RWPE1 (cell line): ENCODE measurements around the gene HOXB2.

Experiments used
- CTCF ChIA-PET: fragments of 350-600 bp; sonication (Branson Sonifier 250); formaldehyde crosslinking; extraction: SDS; loops from one replicate; lab custom pipeline; 2021; lab: Yijun Ruan, JAX
- POLR2A ChIA-PET: fragments of 400-600 bp; formaldehyde crosslinking; extraction: SDS; loops from one replicate; lab custom pipeline; 2020; ENCODE audit warnings: antibody characterized with exemption; ENCODE audit not compliant: low non-redundant PET; lab: Yijun Ruan, JAX
- DNase-seq: peaks from one replicate; pipeline ENCODE4 v3.0.0; 2012; ENCODE audit warnings: low spot score
- H3K27ac ChIP-seq: fragments of 450-650 bp; 2 replicates; pipeline ENCODE4 v1.5.1; 2017
- TF ChIP-seq, protein P1 (sequence below): fragments of 450-650 bp; conservative IDR thresholded peaks from 2 replicates; pipeline ENCODE4 v1.5.1; 2017; ENCODE audit warnings: low read depth, mild to moderate bottlenecking

The HOXB2 gene

DNA sequence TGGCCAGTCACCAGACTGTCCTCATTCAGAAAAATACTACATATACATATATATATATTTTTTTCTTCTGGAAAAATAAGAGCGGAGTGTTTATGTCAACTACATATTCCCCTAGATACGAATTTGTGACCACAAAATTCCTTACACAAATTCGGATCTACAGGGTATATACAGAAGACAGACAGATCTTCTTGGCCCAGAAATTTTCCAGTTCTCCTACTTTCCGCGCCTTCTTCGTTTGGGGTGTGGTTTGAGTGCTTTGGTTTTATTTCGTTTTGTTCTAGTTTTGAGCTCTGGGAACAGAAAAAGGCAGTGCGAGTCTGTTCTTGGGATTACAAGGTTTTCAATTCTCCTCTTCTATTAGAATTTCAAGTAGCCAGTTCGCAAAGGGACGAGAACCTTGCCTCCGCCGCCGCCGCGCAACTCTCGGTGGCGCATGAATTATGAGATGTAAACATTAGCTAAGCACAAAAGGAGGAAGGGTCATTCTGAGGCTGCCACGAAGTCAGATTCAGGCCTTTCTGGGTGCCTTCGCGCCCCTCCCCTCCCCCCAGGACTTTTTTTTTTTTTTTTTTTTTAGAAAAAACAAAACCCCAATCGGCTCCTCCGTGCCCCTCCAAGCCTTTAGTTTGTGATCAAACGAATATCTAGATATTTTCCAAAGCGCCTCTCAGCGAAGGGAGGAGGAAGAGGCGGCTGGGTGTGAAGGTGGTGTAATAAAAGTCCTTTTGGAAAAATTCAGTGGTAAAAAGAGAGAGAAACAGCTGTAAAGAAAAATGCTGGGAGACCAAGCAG lies 35.0 kb upstream of the HOXB2 start:
- POLR2A ChIA-PET, result no interaction called here
- H3K27ac ChIP-seq, result no peak overlapping the region

DNA sequence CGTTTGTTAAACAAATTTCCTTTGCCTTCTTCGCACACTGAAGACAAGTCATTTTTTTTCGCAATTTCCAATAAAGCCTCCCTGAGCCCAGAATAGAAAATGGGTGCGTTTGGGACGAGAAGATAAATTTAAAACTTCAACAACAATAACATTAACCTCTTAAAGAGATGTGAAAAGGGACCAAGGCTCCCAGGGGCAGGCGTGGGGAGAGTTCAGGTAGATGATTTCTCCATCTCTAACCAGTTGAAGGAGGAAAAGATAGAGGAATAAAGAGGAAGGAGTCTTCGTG lies 34.5 kb upstream of the HOXB2 start:
- CTCF ChIA-PET, result interaction anchor here (0.6 kb wide), 1 partner anchor 7 kb away, joined by 7 read pairs; no protein-coding TSS in a partner anchor
- POLR2A ChIA-PET, result no interaction called here
- TF ChIP-seq, protein P1, sequence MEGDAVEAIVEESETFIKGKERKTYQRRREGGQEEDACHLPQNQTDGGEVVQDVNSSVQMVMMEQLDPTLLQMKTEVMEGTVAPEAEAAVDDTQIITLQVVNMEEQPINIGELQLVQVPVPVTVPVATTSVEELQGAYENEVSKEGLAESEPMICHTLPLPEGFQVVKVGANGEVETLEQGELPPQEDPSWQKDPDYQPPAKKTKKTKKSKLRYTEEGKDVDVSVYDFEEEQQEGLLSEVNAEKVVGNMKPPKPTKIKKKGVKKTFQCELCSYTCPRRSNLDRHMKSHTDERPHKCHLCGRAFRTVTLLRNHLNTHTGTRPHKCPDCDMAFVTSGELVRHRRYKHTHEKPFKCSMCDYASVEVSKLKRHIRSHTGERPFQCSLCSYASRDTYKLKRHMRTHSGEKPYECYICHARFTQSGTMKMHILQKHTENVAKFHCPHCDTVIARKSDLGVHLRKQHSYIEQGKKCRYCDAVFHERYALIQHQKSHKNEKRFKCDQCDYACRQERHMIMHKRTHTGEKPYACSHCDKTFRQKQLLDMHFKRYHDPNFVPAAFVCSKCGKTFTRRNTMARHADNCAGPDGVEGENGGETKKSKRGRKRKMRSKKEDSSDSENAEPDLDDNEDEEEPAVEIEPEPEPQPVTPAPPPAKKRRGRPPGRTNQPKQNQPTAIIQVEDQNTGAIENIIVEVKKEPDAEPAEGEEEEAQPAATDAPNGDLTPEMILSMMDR, result no peak
- H3K27ac ChIP-seq, result no peak overlapping the region
- no peak for DNase-seq

More for the DNA sequence above, 35.0 kb upstream of the HOXB2 start:
- no peak for DNase-seq
- TF ChIP-seq, protein P1, result no peak
- CTCF ChIA-PET, result no interaction called here

DNA sequence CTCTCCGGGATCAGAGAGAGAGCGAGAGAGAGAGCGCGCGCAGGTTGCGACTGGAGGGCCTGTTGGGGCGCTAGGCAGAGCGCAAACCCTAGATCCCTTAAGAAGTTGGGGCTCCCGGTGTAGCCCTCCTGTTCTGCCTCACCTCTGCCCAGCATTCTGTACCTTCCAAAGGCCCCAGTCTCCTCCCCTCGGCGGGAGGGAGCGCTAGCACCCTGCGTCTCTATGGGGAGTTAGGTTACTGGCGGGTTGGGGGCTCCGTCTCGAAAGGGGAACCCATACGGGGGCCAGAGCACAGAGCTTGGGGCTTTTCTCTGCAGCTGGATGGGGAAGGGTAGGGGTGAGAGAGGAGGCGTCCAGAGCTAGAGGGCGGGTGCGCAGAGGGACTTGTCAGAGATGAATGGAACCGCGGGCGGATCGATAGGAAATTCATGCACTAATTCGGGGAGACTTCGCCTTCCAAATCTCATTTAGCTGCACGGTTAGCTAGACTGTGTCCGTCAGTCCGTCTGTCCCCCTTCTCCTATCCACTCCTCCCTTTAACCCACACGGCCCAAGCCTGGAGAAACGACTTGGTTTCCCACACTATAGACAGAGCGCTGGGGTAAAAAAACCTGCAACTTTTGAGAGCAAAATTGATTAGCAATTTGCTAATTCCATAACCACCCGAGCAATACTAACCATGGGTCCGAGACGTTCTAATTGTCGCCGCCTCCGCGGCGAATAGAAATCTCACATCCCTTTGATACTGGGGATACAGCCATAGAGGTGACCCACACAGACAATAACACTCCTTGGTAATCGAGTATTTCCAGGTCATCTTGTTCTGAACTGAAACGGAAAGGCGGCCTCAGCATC lies 33.9 kb upstream of the HOXB2 start:
- ChIA-PET POLR2A (no interaction called here), CTCF (interaction anchor here (0.6 kb wide), 1 partner anchor 8 kb away, joined by 7 read pairs; no protein-coding TSS in a partner anchor)

DNA sequence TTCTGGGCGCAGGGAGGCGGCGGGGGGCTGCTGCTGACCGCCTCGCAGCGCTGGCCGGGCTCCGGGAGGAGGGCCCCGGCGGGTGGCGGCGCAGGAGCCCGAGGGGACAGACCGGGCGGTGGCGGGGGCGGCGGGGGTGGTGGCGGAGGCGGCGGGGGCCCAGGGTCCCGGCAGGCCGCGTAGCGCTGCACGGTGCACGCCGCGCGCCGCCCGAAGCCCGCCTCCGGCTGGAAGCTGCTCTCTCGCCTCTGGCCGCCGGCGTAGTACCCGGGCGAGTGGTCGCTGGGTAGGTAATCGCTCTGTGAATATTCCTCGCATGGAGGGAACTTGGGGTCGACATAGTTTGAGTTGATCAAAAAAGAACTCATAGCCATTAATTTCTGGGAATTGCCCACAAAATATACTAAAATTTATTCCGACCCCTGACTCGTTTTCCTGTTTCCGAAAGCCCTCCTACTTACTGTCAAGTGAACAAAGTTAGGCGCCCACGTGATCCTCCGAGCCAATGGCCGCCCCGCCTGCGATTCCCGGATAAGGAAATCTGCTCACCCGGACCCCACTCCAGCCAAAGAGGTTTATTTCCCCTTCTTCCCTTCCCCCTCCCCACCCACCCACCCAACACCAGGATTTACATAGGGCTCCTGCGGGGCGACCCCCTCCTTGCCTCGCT lies 33.2 kb upstream of the HOXB2 start, which contains the start of gene HOXB4:
Gene HOXB4 (minus strand): TSS at position 405 of the 670 bp plus-strand sequence. CDS start 31 bp downstream, at position 374.
- peak; percentile 71 for DNase-seq
- peak within 1 kb of the TSS; percentile 74 for H3K27ac ChIP-seq
- POLR2A ChIA-PET, result no interaction called here

More for the DNA sequence above, 33.9 kb upstream of the HOXB2 start:
- TF ChIP-seq, protein P1, result no peak
- DNase-seq, result no peak
- peak overlapping the region; percentile 74 for H3K27ac ChIP-seq

DNA sequence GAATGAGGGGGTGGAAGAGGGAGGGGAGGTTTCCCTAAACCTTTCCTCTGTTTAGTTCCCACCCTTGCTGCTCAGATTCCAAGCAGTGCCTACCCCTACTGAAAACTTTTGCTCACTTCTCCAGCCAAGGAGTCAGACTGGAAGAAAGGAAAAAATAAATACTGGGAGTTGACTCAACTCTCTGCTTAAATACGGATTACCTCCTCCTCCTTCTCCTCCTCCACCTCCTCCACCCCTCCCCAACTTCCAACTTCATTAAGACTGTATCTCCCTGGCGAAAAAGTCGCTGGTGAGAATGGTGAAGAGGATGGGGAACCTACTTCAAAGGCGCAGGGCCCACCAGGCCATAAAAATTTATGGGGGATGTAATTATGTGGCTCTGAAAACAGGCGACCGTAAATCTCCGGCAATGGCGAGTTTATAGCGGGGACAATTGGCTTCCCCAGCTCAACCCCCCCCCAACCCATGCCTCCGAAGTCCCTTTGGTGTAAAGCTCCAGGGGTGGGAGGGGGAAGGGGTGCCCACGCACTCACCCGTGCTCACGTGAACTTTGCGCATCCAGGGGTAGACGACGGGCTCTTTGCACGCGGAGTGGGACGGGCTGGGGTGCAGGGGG lies 32.5 kb upstream of the HOXB2 start:
- ChIA-PET CTCF (interaction anchor here (0.6 to 0.7 kb wide), 2 partner anchors 85 to 178 kb away, joined by 3 read pairs; no protein-coding TSS in a partner anchor), POLR2A (no interaction called here)
- no peak for DNase-seq
- TF ChIP-seq, protein P1, result no peak
- H3K27ac ChIP-seq, result peak overlapping the region; percentile 74

More for the DNA sequence above, 33.2 kb upstream of the HOXB2 start, which contains the start of gene HOXB4:
- TF ChIP-seq, protein P1, result no peak
- CTCF ChIA-PET, result interaction anchor here (0.6 kb wide), 1 partner anchor 86 kb away, joined by 3 read pairs; no protein-coding TSS in a partner anchor
